Measurements from ENCODE around the gene LPGAT1. TPM values are rescaled to one million over a fixed set of nuclear protein-coding genes. Genes with fewer than 3 reads are reported as not detected.

The LPGAT1 gene
- total and polyA plus RNA-seq, 2 of the 13 experiments (the other 11 are each of a cell fraction or from before 2014, with no cell fraction given): 12.1 to 48.3 TPM

GRCh38 chr1:211833174-211833820, 2.7 kb upstream of the LPGAT1 start:
- Histone ChIP-seq H3K79me2 (ENCODE audit: insufficient read depth, low read length) (peaks cover 13% of the 10 kb centered on the region), H3K36me3 (replicated peaks in 1 of 2; ENCODE audit: control insufficient read depth in 1 of 2, insufficient read depth in 2 of 2, low read length in 2 of 2) (no peaks in the 10 kb centered on the region), H3K9me3 (ENCODE audit: low read length) (no peaks in the 10 kb centered on the region), H3K4me1 (ENCODE audit: insufficient read depth, low read length) (peaks cover 15% of the 10 kb centered on the region), H2AFZ (ENCODE audit: low read length) (no peak overlapping the region), H3K27ac (ENCODE audit: extremely low read length, insufficient read depth, low read length) (no peak overlapping the region), H3K4me3 (replicated peaks in 1 of 3; ENCODE audit: insufficient read depth in 1 of 3, low read depth in 2 of 3, low read length in 3 of 3) (no peak overlapping the region), H3K9ac (ENCODE audit: insufficient read depth, low read depth, low read length) (no peak overlapping the region), H4K20me1 (ENCODE audit: insufficient read depth, low read length) (0 out of 2 replicates have a peak, but pooled peaks cover 1% of the 10 kb centered on the region), H3K27me3 (ENCODE audit: control insufficient read depth in 1 of 2, insufficient read depth in 2 of 2, low read length in 2 of 2) (no peaks in the 10 kb centered on the region), H3K4me2 (ENCODE audit: low read depth, low read length) (no peak overlapping the region)
- BruUV-seq (replicated peaks): no TSS peak
- 44% methylated on average over 1 of the region's 1 CpG for WGBS (ENCODE audit: low lambda C conversion rate)
- ATAC-seq (no peak), DNase-seq (ENCODE audit: low spot score) (no peak), FAIRE-seq (no peak)
- TF ChIP-seq, protein P1, sequence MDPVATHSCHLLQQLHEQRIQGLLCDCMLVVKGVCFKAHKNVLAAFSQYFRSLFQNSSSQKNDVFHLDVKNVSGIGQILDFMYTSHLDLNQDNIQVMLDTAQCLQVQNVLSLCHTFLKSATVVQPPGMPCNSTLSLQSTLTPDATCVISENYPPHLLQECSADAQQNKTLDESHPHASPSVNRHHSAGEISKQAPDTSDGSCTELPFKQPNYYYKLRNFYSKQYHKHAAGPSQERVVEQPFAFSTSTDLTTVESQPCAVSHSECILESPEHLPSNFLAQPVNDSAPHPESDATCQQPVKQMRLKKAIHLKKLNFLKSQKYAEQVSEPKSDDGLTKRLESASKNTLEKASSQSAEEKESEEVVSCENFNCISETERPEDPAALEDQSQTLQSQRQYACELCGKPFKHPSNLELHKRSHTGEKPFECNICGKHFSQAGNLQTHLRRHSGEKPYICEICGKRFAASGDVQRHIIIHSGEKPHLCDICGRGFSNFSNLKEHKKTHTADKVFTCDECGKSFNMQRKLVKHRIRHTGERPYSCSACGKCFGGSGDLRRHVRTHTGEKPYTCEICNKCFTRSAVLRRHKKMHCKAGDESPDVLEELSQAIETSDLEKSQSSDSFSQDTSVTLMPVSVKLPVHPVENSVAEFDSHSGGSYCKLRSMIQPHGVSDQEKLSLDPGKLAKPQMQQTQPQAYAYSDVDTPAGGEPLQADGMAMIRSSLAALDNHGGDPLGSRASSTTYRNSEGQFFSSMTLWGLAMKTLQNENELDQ (CRISPR knock-in tag; IDR thresholded peaks at IDR 0.05; ENCODE audit: borderline replicate concordance): no peak
- in situ Hi-C loops (cut with HindIII; ENCODE audit: extremely low pct_ligation_motif_present, low pct_unique_long_range_greater_than_20kb) (loop anchor here (5.0 kb wide), 1 partner anchor 136 kb away; no protein-coding TSS in a partner anchor), intact Hi-C loops (cut with micrococcal nuclease; ENCODE audit: unreplicated experiment) (loop anchor here (10.0 kb wide), 1 partner anchor 52 kb away; no protein-coding TSS in a partner anchor)
- CTCF ChIA-PET (ENCODE audit: low intra/inter-chr PET ratio, low total read pairs): no interaction called here
- POLR2A ChIA-PET: no interaction called here

- Histone ChIP-seq H3K4me1 (ENCODE audit: insufficient read depth, low read length) (peaks cover 20% of the 10 kb centered on the region), H3K4me3 (replicated peaks in 1 of 3; ENCODE audit: insufficient read depth in 1 of 3, low read depth in 2 of 3, low read length in 3 of 3) (no peak overlapping the region), H3K27me3 (ENCODE audit: control insufficient read depth in 1 of 2, insufficient read depth in 2 of 2, low read length in 2 of 2) (no peaks in the 10 kb centered on the region), H3K27ac (ENCODE audit: extremely low read length, insufficient read depth, low read length) (no peak overlapping the region), H4K20me1 (ENCODE audit: insufficient read depth, low read length) (0 out of 2 replicates have a peak, but pooled peaks cover 6% of the 10 kb centered on the region), H2AFZ (ENCODE audit: low read length) (no peak overlapping the region), H3K9ac (ENCODE audit: insufficient read depth, low read depth, low read length) (no peak overlapping the region), H3K36me3 (replicated peaks in 1 of 2; ENCODE audit: control insufficient read depth in 1 of 2, insufficient read depth in 2 of 2, low read length in 2 of 2) (no peaks in the 10 kb centered on the region), H3K4me2 (ENCODE audit: low read depth, low read length) (no peak overlapping the region), H3K9me3 (ENCODE audit: low read length) (no peaks in the 10 kb centered on the region), H3K79me2 (ENCODE audit: insufficient read depth, low read length) (peaks cover 17% of the 10 kb centered on the region)
- FAIRE-seq: no peak
- in situ Hi-C loops (cut with HindIII; ENCODE audit: extremely low pct_ligation_motif_present, low pct_unique_long_range_greater_than_20kb) (loop anchor here (5.0 kb wide), 1 partner anchor 135 kb away; no protein-coding TSS in a partner anchor), intact Hi-C loops (cut with micrococcal nuclease; ENCODE audit: unreplicated experiment) (loop anchor here (10.0 kb wide), 1 partner anchor 52 kb away; no protein-coding TSS in a partner anchor)
- ATAC-seq: no peak
- CTCF ChIA-PET (ENCODE audit: low intra/inter-chr PET ratio, low total read pairs): no interaction called here
- 3% methylated on average over 2 of the region's 2 CpGs for WGBS (ENCODE audit: low lambda C conversion rate)
- BruUV-seq (replicated peaks): no TSS peak
- POLR2A ChIA-PET: no interaction called here
- DNase-seq (ENCODE audit: low spot score): no peak
- no peak for TF ChIP-seq HOXD1 (CRISPR knock-in tag; IDR thresholded peaks at IDR 0.05)
- TF ChIP-seq, protein P2, sequence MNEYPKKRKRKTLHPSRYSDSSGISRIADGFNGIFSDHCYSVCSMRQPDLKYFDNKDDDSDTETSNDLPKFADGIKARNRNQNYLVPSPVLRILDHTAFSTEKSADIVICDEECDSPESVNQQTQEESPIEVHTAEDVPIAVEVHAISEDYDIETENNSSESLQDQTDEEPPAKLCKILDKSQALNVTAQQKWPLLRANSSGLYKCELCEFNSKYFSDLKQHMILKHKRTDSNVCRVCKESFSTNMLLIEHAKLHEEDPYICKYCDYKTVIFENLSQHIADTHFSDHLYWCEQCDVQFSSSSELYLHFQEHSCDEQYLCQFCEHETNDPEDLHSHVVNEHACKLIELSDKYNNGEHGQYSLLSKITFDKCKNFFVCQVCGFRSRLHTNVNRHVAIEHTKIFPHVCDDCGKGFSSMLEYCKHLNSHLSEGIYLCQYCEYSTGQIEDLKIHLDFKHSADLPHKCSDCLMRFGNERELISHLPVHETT (CRISPR knock-in tag; conservative IDR thresholded peaks at IDR 0.05): no peak
- TF ChIP-seq ZNF431 (CRISPR knock-in tag; IDR thresholded peaks at IDR 0.05; ENCODE audit: borderline replicate concordance, low read depth): no peak
- no peak for TF ChIP-seq AFF4 (CRISPR knock-in tag; IDR thresholded peaks at IDR 0.05)
- TF ChIP-seq ZKSCAN8 (CRISPR knock-in tag; IDR thresholded peaks at IDR 0.05; ENCODE audit: borderline replicate concordance): no peak
- no peak for TF ChIP-seq MAFK (conservative IDR thresholded peaks at IDR 0.05 in 1 of 2, IDR thresholded peaks at IDR 0.05 in 1 of 2; ENCODE audit: low read length in 2 of 2)
- no peak for TF ChIP-seq JUN (CRISPR knock-in tag; IDR thresholded peaks at IDR 0.05)
- TF ChIP-seq ELF3 (CRISPR knock-in tag; IDR thresholded peaks at IDR 0.05): no peak
- no peak for TF ChIP-seq ZBTB7B (CRISPR knock-in tag; IDR thresholded peaks at IDR 0.05)
Observed at GRCh38 chr1:211832661-211833060, 2.1 kb upstream of the LPGAT1 start.

Data from HepG2 (cell line).